Measurements from ENCODE around the gene EPHA1. TPM values are rescaled to one million over a fixed set of nuclear protein-coding genes. Genes with fewer than 3 reads are reported as not detected.

Gene EPHA1
- polyA plus RNA-seq, 1 of the 3 experiments (the other 2 are of a cell fraction), result 0.49 TPM

DNA sequence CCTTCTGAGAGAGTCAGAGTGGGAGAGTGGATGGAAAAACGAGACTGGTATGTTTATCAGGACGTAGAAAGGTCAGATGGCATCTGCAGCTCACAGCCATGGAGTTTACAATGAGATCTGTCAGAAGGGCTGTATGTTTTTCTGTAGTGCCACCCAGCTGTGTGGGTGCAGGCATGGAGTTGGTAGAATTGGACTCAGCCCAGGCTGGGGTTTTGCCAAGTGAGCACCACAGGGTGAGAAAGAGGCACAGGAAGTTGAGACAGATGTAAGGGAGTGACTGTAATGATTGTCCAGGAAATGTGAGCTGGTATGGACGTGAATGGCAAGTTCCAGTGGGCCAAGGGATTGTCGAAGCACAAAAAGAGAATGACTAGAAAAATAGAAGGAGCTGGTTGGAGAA lies 36.6 kb downstream of the EPHA1 start:
- POLR2A ChIA-PET, result no interaction called here
- Histone ChIP-seq H3K4me3 (ENCODE audit: low read depth in 2 of 2, low read length in 1 of 2) (no peak overlapping the region), H3K9me3 (no peaks in the 10 kb centered on the region), H4K20me1 (ENCODE audit: insufficient read depth) (no peaks in the 10 kb centered on the region), H3K36me3 (replicated peaks in 1 of 2; ENCODE audit: control insufficient read depth in 1 of 2, insufficient read depth in 2 of 2, low read length in 1 of 2) (no peaks in the 10 kb centered on the region), H3K9me2 (no peaks in the 10 kb centered on the region), H3F3A (replicated peaks; ENCODE audit: insufficient read depth) (peaks cover 20% of the 10 kb centered on the region), H3K9ac (no peak overlapping the region), H3K27ac (ENCODE audit: low read depth in 2 of 2, low read length in 1 of 2) (no peak overlapping the region), H3K4me2 (0 out of 2 replicates have a peak overlapping the region, but pooled peaks have one; percentile 5), H3K27me3 (ENCODE audit: insufficient read depth) (no peaks in the 10 kb centered on the region), H3K79me2 (ENCODE audit: insufficient read depth) (peaks cover under 1% of the 10 kb centered on the region; the same call in 1 of the 2 replicates), H3K4me1 (ENCODE audit: control insufficient read depth in 1 of 2, insufficient read depth in 2 of 2, low read depth in 1 of 2, low read length in 1 of 2) (peaks cover 6 to 29% of the 10 kb centered on the region in 2 experiments; a peak in 3 of 4 replicates), H2AFZ (ENCODE audit: low read depth) (no peak overlapping the region)
- no peak for DNase-seq
- 54% methylated on average over 4 of the region's 4 CpGs for WGBS (ENCODE audit: low lambda C conversion rate)
- CTCF ChIA-PET, result interaction anchor here (1.0 to 4.1 kb wide), 6 partner anchors 8 to 132 kb away, joined by 3 to 20 read pairs (median 6); no protein-coding TSS in a partner anchor
- TF ChIP-seq SIN3A (IDR thresholded peaks at IDR 0.05; ENCODE audit: borderline replicate concordance, low read depth, low read length) (peak; percentile 37; the same call in 1 of the 2 replicates), MEF2A (IDR thresholded peaks at IDR 0.05; ENCODE audit: borderline replicate concordance, low read depth) (no peak), FOXM1 (IDR thresholded peaks at IDR 0.05; ENCODE audit: low read depth) (no peak), RFX5 (IDR thresholded peaks at IDR 0.05; ENCODE audit: low read length) (no peak), ELF1 (IDR thresholded peaks at IDR 0.05) (no peak), GABPA (IDR thresholded peaks at IDR 0.05; ENCODE audit: low read depth) (no peak), JUND (IDR thresholded peaks at IDR 0.05) (no peak), SMC3 (IDR thresholded peaks at IDR 0.05; ENCODE audit: low read depth, low read length) (no peak), NFIC (IDR thresholded peaks at IDR 0.05; ENCODE audit: borderline replicate concordance) (peak; percentile 85), EP300 (IDR thresholded peaks at IDR 0.05; ENCODE audit: borderline replicate concordance in 1 of 2, low read depth in 1 of 2, low read length in 1 of 2) (no peak), TCF12 (IDR thresholded peaks at IDR 0.05) (peak; percentile 51; the same call in 1 of the 2 replicates), YY1 (IDR thresholded peaks at IDR 0.05; ENCODE audit: low read depth) (no peak), GATA2 (CRISPR knock-in tag; IDR thresholded peaks at IDR 0.05) (no peak), TAF1 (IDR thresholded peaks at IDR 0.05; ENCODE audit: borderline replicate concordance, low read depth, low read length) (no peak), CHD2 (IDR thresholded peaks at IDR 0.05; ENCODE audit: low read length, partially characterized antibody) (no peak), TEAD4 (IDR thresholded peaks at IDR 0.05; ENCODE audit: borderline replicate concordance, insufficient read depth) (no peak), NRF1 (IDR thresholded peaks at IDR 0.05; ENCODE audit: low read depth, low read length) (no peak), RAD21 (IDR thresholded peaks at IDR 0.05; ENCODE audit: low read length) (peak; percentile 21; the same call in 1 of the 2 replicates), FOXJ3 (CRISPR knock-in tag; IDR thresholded peaks at IDR 0.05) (no peak), RCOR1 (IDR thresholded peaks at IDR 0.05; ENCODE audit: low read length) (no peak), RXRA (IDR thresholded peaks at IDR 0.05; ENCODE audit: borderline replicate concordance, low read depth) (no peak; the same call in 1 of the 2 replicates), POLR2AphosphoS5 (IDR thresholded peaks at IDR 0.05; ENCODE audit: low read depth, low read length) (no peak)
- TF ChIP-seq, protein P1, sequence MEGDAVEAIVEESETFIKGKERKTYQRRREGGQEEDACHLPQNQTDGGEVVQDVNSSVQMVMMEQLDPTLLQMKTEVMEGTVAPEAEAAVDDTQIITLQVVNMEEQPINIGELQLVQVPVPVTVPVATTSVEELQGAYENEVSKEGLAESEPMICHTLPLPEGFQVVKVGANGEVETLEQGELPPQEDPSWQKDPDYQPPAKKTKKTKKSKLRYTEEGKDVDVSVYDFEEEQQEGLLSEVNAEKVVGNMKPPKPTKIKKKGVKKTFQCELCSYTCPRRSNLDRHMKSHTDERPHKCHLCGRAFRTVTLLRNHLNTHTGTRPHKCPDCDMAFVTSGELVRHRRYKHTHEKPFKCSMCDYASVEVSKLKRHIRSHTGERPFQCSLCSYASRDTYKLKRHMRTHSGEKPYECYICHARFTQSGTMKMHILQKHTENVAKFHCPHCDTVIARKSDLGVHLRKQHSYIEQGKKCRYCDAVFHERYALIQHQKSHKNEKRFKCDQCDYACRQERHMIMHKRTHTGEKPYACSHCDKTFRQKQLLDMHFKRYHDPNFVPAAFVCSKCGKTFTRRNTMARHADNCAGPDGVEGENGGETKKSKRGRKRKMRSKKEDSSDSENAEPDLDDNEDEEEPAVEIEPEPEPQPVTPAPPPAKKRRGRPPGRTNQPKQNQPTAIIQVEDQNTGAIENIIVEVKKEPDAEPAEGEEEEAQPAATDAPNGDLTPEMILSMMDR (IDR thresholded peaks at IDR 0.05), result peak; percentile 39
- TF ChIP-seq, protein P2, sequence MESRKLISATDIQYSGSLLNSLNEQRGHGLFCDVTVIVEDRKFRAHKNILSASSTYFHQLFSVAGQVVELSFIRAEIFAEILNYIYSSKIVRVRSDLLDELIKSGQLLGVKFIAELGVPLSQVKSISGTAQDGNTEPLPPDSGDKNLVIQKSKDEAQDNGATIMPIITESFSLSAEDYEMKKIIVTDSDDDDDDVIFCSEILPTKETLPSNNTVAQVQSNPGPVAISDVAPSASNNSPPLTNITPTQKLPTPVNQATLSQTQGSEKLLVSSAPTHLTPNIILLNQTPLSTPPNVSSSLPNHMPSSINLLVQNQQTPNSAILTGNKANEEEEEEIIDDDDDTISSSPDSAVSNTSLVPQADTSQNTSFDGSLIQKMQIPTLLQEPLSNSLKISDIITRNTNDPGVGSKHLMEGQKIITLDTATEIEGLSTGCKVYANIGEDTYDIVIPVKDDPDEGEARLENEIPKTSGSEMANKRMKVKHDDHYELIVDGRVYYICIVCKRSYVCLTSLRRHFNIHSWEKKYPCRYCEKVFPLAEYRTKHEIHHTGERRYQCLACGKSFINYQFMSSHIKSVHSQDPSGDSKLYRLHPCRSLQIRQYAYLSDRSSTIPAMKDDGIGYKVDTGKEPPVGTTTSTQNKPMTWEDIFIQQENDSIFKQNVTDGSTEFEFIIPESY (IDR thresholded peaks at IDR 0.05; ENCODE audit: borderline replicate concordance, low read depth), result no peak
- TF ChIP-seq, protein P3, sequence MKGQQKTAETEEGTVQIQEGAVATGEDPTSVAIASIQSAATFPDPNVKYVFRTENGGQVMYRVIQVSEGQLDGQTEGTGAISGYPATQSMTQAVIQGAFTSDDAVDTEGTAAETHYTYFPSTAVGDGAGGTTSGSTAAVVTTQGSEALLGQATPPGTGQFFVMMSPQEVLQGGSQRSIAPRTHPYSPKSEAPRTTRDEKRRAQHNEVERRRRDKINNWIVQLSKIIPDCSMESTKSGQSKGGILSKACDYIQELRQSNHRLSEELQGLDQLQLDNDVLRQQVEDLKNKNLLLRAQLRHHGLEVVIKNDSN (IDR thresholded peaks at IDR 0.05; ENCODE audit: borderline replicate concordance, low read depth), result no peak
- TF ChIP-seq, protein P4, sequence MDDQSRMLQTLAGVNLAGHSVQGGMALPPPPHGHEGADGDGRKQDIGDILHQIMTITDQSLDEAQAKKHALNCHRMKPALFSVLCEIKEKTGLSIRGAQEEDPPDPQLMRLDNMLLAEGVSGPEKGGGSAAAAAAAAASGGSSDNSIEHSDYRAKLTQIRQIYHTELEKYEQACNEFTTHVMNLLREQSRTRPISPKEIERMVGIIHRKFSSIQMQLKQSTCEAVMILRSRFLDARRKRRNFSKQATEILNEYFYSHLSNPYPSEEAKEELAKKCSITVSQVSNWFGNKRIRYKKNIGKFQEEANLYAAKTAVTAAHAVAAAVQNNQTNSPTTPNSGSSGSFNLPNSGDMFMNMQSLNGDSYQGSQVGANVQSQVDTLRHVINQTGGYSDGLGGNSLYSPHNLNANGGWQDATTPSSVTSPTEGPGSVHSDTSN (IDR thresholded peaks at IDR 0.05), result 0 out of 2 replicates have a peak, but pooled peaks have one; percentile 15
- TF ChIP-seq, protein P5, sequence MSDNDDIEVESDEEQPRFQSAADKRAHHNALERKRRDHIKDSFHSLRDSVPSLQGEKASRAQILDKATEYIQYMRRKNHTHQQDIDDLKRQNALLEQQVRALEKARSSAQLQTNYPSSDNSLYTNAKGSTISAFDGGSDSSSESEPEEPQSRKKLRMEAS (IDR thresholded peaks at IDR 0.05; ENCODE audit: low read depth), result peak; percentile 72
- TF ChIP-seq, protein P6, sequence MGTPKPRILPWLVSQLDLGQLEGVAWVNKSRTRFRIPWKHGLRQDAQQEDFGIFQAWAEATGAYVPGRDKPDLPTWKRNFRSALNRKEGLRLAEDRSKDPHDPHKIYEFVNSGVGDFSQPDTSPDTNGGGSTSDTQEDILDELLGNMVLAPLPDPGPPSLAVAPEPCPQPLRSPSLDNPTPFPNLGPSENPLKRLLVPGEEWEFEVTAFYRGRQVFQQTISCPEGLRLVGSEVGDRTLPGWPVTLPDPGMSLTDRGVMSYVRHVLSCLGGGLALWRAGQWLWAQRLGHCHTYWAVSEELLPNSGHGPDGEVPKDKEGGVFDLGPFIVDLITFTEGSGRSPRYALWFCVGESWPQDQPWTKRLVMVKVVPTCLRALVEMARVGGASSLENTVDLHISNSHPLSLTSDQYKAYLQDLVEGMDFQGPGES (IDR thresholded peaks at IDR 0.05; ENCODE audit: low read depth, low read length), result no peak
- TF ChIP-seq, protein P7, sequence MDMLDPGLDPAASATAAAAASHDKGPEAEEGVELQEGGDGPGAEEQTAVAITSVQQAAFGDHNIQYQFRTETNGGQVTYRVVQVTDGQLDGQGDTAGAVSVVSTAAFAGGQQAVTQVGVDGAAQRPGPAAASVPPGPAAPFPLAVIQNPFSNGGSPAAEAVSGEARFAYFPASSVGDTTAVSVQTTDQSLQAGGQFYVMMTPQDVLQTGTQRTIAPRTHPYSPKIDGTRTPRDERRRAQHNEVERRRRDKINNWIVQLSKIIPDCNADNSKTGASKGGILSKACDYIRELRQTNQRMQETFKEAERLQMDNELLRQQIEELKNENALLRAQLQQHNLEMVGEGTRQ (IDR thresholded peaks at IDR 0.05; ENCODE audit: borderline replicate concordance, low read depth, low read length), result no peak
